ENCODE data around the gene FCAMR.

The FCAMR gene

GRCh38 chr1:206992790-206993189 is 22.5 kb upstream of the FCAMR start:
- no peak for DNase-seq (ENCODE audit: low read depth)

- no peak for DNase-seq (ENCODE audit: low read depth)
These were observed 17.6 kb upstream of the FCAMR start for GRCh38 chr1:206987873-206988272.

- DNase-seq (ENCODE audit: low read depth): no peak
These were observed 16.6 kb upstream of the FCAMR start for GRCh38 chr1:206986885-206987284.

GRCh38 chr1:206986402-206986801 is 16.1 kb upstream of the FCAMR start:
- no peak for DNase-seq (ENCODE audit: low read depth)

- DNase-seq (ENCODE audit: low read depth): no peak
These were observed 15.0 kb upstream of the FCAMR start for GRCh38 chr1:206985162-206985749.

GRCh38 chr1:206982216-206982615 is 12.0 kb upstream of the FCAMR start:
- DNase-seq (ENCODE audit: low read depth): peak; percentile 32

- DNase-seq (ENCODE audit: low read depth): no peak
These were observed 9.3 kb upstream of the FCAMR start for GRCh38 chr1:206979379-206980043.

GRCh38 chr1:206978259-206978658 is 8.0 kb upstream of the FCAMR start:
- DNase-seq (ENCODE audit: low read depth): no peak

GRCh38 chr1:206975306-206975705 is 5.0 kb upstream of the FCAMR start:
- no peak for DNase-seq (ENCODE audit: low read depth)

- DNase-seq (ENCODE audit: low read depth): no peak
These were observed 3.9 kb upstream of the FCAMR start for GRCh38 chr1:206974140-206974539.

GRCh38 chr1:206972728-206973127 is 2.5 kb upstream of the FCAMR start:
- DNase-seq (ENCODE audit: low read depth): no peak

- no peak for DNase-seq (ENCODE audit: low read depth)
These were observed 882 bp upstream of the FCAMR start for GRCh38 chr1:206971029-206971655.

- no peak for DNase-seq (ENCODE audit: low read depth)
These were observed 1.2 kb downstream of the FCAMR start for GRCh38 chr1:206969090-206969489.

- DNase-seq (ENCODE audit: low read depth): no peak
These were observed 3.0 kb downstream of the FCAMR start for GRCh38 chr1:206967096-206967849.

GRCh38 chr1:206965781-206966180 is 4.5 kb downstream of the FCAMR start:
- DNase-seq (ENCODE audit: low read depth): no peak

GRCh38 chr1:206963740-206964139 is 6.5 kb downstream of the FCAMR start:
- no peak for DNase-seq (ENCODE audit: low read depth)

GRCh38 chr1:206963119-206963712 is 7.0 kb downstream of the FCAMR start:
- DNase-seq (ENCODE audit: low read depth): no peak

- no peak for DNase-seq (ENCODE audit: low read depth)
These were observed 8.0 kb downstream of the FCAMR start for GRCh38 chr1:206962272-206962671.

- DNase-seq (ENCODE audit: low read depth): no peak
These were observed 8.6 kb downstream of the FCAMR start for GRCh38 chr1:206961668-206962067.

GRCh38 chr1:206960676-206961386 is 9.4 kb downstream of the FCAMR start:
- no peak for DNase-seq (ENCODE audit: low read depth)

GRCh38 chr1:206958144-206958543 is 12.1 kb downstream of the FCAMR start:
- DNase-seq (ENCODE audit: low read depth): no peak

- no peak for DNase-seq (ENCODE audit: low read depth)
These were observed 12.6 kb downstream of the FCAMR start for GRCh38 chr1:206957639-206958038.

Measured in stimulated activated CD8-positive, alpha-beta memory T cell treated with anti-CD3 and anti-CD28 coated beads, Interleukin-7, amount 100 ng/mL, for 24 hours (primary cell).